GM18508 (cell line): Measurements from ENCODE around the gene SC5D.
A peak's percentile ranks its signal among the peaks of the same experiment; 100 is the strongest.

Source experiments
- ATAC-seq: cut with Tn5 transposase; IDR thresholded peaks from one replicate; pipeline ENCODE4 v1.9.1; 2021; ENCODE audit warnings: moderate number of reproducible peaks; ENCODE audit not compliant: insufficient read depth, unreplicated experiment

The SC5D gene, protein sequence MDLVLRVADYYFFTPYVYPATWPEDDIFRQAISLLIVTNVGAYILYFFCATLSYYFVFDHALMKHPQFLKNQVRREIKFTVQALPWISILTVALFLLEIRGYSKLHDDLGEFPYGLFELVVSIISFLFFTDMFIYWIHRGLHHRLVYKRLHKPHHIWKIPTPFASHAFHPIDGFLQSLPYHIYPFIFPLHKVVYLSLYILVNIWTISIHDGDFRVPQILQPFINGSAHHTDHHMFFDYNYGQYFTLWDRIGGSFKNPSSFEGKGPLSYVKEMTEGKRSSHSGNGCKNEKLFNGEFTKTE

GRCh38 chr11:121292495-121293287 lies at the start of gene SC5D:
Gene SC5D (plus strand): TSS chr11:121292771. CDS start chr11:121303376, 10,605 bp downstream.
- peak; percentile 82 for ATAC-seq

- no peak for ATAC-seq
Observed at GRCh38 chr11:121244884-121245283, 47.7 kb upstream of the SC5D start.

- ATAC-seq = no peak
Observed at GRCh38 chr11:121246021-121246768, 46.4 kb upstream of the SC5D start.

- no peak for ATAC-seq
Observed at GRCh38 chr11:121246769-121247035, 45.9 kb upstream of the SC5D start.

GRCh38 chr11:121248496-121248895 lies 44.1 kb upstream of the SC5D start:
- no peak for ATAC-seq

DNA sequence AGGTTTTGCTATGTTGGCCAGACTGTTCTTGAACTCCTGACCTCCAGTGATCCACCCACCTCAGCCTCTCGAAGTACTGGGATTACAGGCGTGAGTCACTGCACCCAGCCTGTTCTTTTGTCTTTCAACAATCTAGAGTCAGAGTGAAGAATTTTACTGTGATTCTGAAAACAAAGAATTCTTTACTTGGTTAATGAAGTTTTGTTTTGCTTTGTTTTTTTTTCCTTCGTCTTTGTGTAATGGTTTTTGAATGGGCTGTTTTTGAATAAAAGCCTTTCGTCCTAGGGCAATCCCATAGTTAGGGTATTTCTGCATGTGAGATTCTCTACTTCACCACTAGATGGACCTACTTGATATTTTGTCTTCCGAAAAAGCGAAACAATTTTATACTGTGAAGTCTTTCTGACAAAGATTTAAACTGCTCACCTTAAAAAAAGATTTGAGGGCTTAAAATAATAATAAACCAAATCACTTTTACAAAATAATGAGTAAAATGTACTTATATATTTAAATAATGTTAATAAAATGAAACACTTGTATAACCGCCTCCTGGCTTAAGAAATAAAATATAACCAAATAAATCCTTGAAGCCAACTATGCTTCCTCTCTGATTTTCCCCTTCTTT lies 43.4 kb upstream of the SC5D start:
- ATAC-seq = no peak

- no peak for ATAC-seq
Observed at GRCh38 chr11:121250843-121251242, 41.7 kb upstream of the SC5D start.

- no peak for ATAC-seq
Observed at GRCh38 chr11:121253951-121254350, 38.6 kb upstream of the SC5D start.

DNA sequence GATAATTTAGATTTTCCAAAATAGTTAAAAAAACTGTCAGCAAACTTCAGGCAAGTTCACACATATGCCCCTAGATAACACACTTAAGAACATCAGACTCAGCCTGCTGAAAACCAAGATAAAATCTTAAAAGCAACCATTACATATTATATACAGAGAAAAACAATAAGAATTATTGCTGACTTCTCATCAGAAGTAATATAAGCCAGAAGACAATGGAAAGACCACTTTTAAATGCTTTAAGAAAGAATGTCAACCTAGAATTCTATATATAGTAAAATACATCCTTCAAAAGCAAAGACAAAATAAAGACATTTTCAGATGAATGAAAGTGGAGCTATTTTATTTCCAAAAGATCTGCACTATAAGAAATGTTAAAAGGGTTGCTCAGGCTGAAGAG lies 37.8 kb upstream of the SC5D start:
- no peak for ATAC-seq

GRCh38 chr11:121255473-121256125 lies 37.0 kb upstream of the SC5D start:
- no peak for ATAC-seq

GRCh38 chr11:121257289-121257688 lies 35.3 kb upstream of the SC5D start:
- ATAC-seq = no peak

DNA sequence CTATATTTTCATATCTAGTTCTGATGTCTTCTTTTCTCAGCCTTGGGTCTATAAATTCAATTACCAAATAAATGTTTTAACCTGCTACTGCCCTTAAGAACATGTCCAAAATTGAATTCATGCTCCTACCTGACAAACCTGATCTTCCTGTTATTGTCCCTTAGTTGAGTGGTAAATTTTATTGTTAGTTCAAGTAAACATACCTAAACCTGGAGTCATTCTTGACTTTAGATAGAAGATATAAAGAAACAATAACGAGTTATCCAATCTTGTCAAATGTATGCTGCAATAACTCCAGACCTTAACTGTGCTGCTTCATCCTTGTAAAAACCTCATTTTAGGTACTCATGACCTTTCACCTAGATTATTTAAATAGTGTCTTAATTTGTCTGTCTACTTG lies 34.6 kb upstream of the SC5D start:
- no peak for ATAC-seq

DNA sequence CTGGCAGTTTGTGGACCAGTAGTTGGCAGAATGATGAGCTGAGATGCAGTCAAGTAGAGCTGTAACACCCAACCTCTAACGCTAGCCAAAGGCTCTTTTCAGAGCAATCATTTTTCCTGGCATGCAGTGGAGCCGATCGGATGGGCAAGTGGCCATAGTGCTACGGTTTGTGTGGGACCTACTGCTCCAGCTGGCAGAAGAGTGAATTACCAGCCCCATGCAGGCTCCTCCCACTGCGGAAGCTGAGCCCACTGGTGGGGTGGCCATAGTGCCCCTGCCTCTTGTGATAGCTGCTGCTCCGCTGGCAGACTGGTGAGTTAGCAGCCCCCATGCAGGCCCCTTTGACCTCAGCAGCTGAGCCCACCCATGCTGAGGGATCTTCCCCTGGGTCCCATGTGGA lies 27.0 kb upstream of the SC5D start:
- ATAC-seq = no peak

DNA sequence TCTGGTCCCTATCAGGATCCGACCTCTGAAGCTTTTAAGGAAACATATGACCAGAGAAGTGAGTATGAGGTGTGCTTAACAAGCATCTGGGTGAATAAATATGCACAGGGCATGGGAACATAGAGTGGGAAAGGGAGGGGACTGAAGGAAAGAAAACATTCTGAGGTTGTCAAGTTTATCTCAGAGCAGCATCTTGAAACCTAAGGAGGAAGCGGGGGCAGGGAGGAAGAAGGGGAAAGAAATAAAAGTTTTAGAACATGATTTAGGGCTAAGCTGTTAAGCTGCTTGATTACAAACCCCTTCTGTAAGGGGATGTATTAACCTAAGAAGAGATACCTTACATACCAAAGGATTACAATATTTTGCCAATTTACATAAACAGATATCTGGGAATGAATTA lies 24.0 kb upstream of the SC5D start:
- ATAC-seq = no peak

DNA sequence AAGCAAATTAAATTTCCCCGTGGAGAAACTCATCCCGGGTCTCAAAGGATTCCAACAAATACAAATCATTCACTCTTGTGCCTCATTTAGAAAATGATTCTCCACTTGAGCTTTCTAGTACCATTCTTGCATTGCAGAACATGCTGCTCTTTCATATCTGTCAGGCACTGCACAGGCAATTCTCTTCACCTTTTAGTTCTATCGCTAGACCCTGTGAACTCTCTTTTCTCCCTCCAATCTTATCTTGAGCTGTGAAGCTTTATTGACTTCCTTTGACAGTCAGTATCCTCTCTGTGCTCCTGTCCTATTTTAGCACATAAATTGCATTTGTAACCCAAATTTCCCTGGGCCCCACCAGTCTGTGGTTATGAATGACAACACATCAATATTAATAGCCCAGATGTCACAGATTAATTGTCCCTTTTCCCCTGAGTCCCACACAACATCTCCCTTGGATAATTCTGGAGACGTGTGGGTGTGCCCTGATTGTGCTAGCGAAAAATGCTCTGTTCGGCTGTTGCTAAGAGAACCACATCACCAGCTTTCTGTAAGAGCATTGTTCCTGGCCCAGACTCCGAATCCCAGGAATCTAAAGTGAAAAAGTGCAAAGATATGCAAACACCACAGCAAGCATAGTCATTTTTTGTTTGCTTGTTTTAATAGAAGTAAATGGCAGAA lies 22.4 kb upstream of the SC5D start:
- ATAC-seq = no peak

- ATAC-seq = no peak
Observed at GRCh38 chr11:121274332-121274991, 18.1 kb upstream of the SC5D start.

DNA sequence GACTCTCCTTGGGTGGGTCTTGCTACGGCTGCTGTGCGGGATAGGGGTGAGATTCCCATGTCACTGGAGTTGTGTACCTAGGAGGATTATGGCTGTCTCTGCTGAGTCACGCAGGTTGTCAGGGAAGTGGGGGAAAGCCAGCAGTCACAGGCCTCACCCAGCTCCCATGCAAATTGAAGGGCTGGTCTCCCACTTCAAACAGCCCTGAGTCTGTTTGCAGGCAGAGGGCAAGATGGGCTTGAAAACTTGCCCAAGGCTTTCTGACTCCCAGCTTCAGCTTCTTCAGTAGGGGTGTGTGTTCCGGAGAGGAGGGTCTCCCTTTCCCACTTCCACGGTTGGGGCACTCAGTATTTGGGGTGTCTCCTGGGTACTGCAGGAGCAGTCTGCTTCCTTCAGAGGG lies 10.9 kb upstream of the SC5D start:
- no peak for ATAC-seq

GRCh38 chr11:121282386-121282785 lies 10.2 kb upstream of the SC5D start:
- ATAC-seq = no peak

- no peak for ATAC-seq
Observed at GRCh38 chr11:121282886-121283502, 9.6 kb upstream of the SC5D start.
